Bone marrow (tissue), 2 donors: Measurements from ENCODE around the gene NHSL1.
"Not testable (repeated sequence)": the region's sequence is repeated elsewhere in the genome, so short reads cannot be mapped to it uniquely, and the experiment has no call there.

Source experiments
- DNase-seq, 2 donors: peaks; one replicate each; lab custom pipeline; 2025; lab: John Stamatoyannopoulos, UW

NHSL1 gene

GRCh38 chr6:138428944-138429598, 70.2 kb downstream of the NHSL1 start:
- no peak for DNase-seq

GRCh38 chr6:138427701-138428100, 71.6 kb downstream of the NHSL1 start:
- DNase-seq: no peak

GRCh38 chr6:138426500-138427123, 72.7 kb downstream of the NHSL1 start:
- no peak for DNase-seq

- DNase-seq: not testable (repeated sequence)
Observed at GRCh38 chr6:138425256-138425655, 74.0 kb downstream of the NHSL1 start.

GRCh38 chr6:138424004-138424904, 75.0 kb downstream of the NHSL1 start:
- DNase-seq: no peak

GRCh38 chr6:138422861-138423260, 76.4 kb downstream of the NHSL1 start:
- DNase-seq: peak in 1 of 2 donors; percentile 14

- no peak for DNase-seq
Observed at GRCh38 chr6:138421608-138422007, 77.7 kb downstream of the NHSL1 start.

- DNase-seq: no peak
Observed at GRCh38 chr6:138421089-138421488, 78.2 kb downstream of the NHSL1 start.

- DNase-seq: no peak
Observed at GRCh38 chr6:138420356-138420755, 78.9 kb downstream of the NHSL1 start.

- DNase-seq: no peak
Observed at GRCh38 chr6:138419766-138420165, 79.5 kb downstream of the NHSL1 start.

- DNase-seq: no peak
Observed at GRCh38 chr6:138418118-138418742, 81.1 kb downstream of the NHSL1 start.

GRCh38 chr6:138417493-138418117, 81.7 kb downstream of the NHSL1 start:
- no peak for DNase-seq

- DNase-seq: no peak
Observed at GRCh38 chr6:138416206-138416605, 83.1 kb downstream of the NHSL1 start.

GRCh38 chr6:138415125-138415524, 84.2 kb downstream of the NHSL1 start:
- DNase-seq: no peak

GRCh38 chr6:138410972-138411880, 88.1 kb downstream of the NHSL1 start:
- DNase-seq: peak in 1 of 2 donors; percentile 90

- DNase-seq: peak in 1 of 2 donors; percentile 8
Observed at GRCh38 chr6:138410048-138410735, 89.1 kb downstream of the NHSL1 start.

GRCh38 chr6:138406443-138406842, 92.9 kb downstream of the NHSL1 start:
- no peak for DNase-seq

GRCh38 chr6:138405816-138406413, 93.4 kb downstream of the NHSL1 start:
- no peak for DNase-seq

GRCh38 chr6:138404666-138405337, 94.5 kb downstream of the NHSL1 start:
- DNase-seq: peak in 1 of 2 donors; percentile 20
